ENCODE results near the gene TPD52L1.

TPD52L1 gene

DNA sequence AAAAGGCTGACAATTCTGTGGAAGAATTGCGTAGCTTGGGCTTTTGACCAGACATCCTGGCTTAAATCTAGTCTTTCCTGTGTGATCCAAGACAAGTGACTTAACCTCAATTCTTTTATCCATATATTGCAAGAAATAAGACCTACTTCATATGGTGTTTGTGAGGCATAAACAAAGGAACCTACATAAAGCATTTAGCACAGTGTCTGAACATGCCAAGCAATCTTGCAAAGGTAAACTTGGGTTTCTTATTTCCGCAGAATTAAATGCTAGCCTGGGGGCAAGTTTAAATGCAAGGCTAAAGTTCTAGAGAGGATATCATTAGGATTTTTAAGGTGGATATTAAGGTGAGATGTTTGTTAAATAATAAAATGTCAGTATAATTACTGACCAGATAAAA lies 100.3 kb downstream of the TPD52L1 start:
- Histone ChIP-seq H3K4me3 (ENCODE audit: low read length) (no peak overlapping the region), H3K4me1 (ENCODE audit: control insufficient read depth, insufficient read depth, low read length) (no peaks in the 10 kb centered on the region), H3K27me3 (ENCODE audit: control insufficient read depth, insufficient read depth, low read length) (no peaks in the 10 kb centered on the region), H3K27ac (ENCODE audit: low read length) (no peak overlapping the region), H3K36me3 (ENCODE audit: control insufficient read depth, insufficient read depth, low read length) (no peaks in the 10 kb centered on the region), H3K9me3 (ENCODE audit: control insufficient read depth, insufficient read depth, low read length) (no peaks in the 10 kb centered on the region)
- no peak for DNase-seq (ENCODE audit: low read depth, low spot score)
- WGBS (ENCODE audit: insufficient coverage, insufficient read length), result no CpG with 5 or more reads among the region's 2 CpGs

DNA sequence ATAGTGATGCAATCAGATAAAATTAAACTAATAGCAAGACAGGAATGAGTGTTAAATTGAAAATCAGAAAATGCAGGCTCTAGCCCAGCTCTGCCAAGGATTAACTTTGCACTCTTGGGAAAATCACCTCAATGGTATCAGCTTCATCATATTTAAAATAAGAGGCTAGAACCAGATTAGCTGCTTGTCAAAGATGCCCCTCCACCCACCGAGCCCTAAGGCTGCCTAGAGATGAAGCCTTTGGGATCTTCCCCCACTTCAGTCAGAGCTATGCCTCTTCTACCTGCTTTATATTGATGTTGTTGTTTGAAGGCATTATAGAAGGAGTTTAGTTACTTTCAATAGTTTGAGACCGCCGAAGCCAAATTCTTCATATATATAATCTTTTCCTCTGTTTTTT lies 100.7 kb downstream of the TPD52L1 start:
- Histone ChIP-seq H3K27me3 (ENCODE audit: control insufficient read depth, insufficient read depth, low read length) (no peaks in the 10 kb centered on the region), H3K9me3 (ENCODE audit: control insufficient read depth, insufficient read depth, low read length) (no peaks in the 10 kb centered on the region), H3K4me3 (ENCODE audit: low read length) (no peak overlapping the region), H3K36me3 (ENCODE audit: control insufficient read depth, insufficient read depth, low read length) (no peaks in the 10 kb centered on the region), H3K4me1 (ENCODE audit: control insufficient read depth, insufficient read depth, low read length) (no peaks in the 10 kb centered on the region), H3K27ac (ENCODE audit: low read length) (no peak overlapping the region)
- no peak for DNase-seq (ENCODE audit: low read depth, low spot score)
- WGBS (ENCODE audit: insufficient coverage, insufficient read length), result no CpG with 5 or more reads among the region's 3 CpGs

DNA sequence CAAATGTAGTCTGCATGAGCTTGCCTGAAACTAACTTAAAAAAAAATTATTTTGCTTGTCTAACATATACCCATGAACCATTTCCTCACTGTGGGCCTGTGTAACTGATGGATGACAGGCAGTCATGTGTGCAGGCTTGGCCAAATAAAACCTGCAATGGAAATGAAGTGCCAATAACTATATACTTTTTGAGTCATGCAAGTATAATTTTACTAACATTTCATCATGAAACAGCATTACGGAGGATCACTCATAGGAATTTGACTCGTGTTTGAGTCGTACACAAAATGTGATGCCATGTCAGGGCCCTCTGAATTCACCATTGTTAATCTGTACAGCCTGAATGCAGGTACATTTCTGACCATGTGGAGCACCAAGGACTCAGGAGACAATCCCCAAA lies 101.6 kb downstream of the TPD52L1 start:
- WGBS (ENCODE audit: insufficient coverage, insufficient read length), result no CpG with 5 or more reads among the region's 3 CpGs
- no peaks in the 10 kb centered on the region for H3K4me1 ChIP-seq (ENCODE audit: control insufficient read depth, insufficient read depth, low read length)
- no peaks in the 10 kb centered on the region for H3K36me3 ChIP-seq (ENCODE audit: control insufficient read depth, insufficient read depth, low read length)
- no peak for DNase-seq (ENCODE audit: low read depth, low spot score)
- no peaks in the 10 kb centered on the region for H3K27me3 ChIP-seq (ENCODE audit: control insufficient read depth, insufficient read depth, low read length)
- H3K9me3 ChIP-seq (ENCODE audit: control insufficient read depth, insufficient read depth, low read length), result no peaks in the 10 kb centered on the region
- no peak overlapping the region for H3K4me3 ChIP-seq (ENCODE audit: low read length)
- no peak overlapping the region for H3K27ac ChIP-seq (ENCODE audit: low read length)

DNA sequence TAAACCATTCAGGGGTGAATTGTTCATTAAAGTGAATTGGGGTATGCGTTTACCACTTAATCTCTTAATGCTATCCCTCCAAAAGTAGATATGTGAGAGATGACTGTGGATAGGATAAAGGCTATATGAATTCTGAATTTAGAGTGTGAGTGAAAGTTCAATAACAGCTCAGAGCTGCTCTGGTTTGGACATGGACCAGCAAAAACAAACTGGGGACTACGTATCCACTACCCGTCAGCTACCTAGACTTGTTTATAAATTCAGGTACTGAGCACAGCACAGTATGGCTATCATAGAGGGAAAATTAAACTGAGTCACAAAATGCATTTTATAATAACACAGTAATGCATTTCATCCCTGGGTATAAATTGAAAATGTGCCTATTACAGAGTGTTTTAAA lies 103.8 kb downstream of the TPD52L1 start:
- H3K4me3 ChIP-seq (ENCODE audit: low read length), result no peak overlapping the region
- DNase-seq (ENCODE audit: low read depth, low spot score), result no peak
- H3K27me3 ChIP-seq (ENCODE audit: control insufficient read depth, insufficient read depth, low read length), result no peaks in the 10 kb centered on the region
- no peak overlapping the region for H3K27ac ChIP-seq (ENCODE audit: low read length)
- WGBS (ENCODE audit: insufficient coverage, insufficient read length), result no CpG with 5 or more reads among the region's 3 CpGs
- no peaks in the 10 kb centered on the region for H3K4me1 ChIP-seq (ENCODE audit: control insufficient read depth, insufficient read depth, low read length)
- H3K9me3 ChIP-seq (ENCODE audit: control insufficient read depth, insufficient read depth, low read length), result no peaks in the 10 kb centered on the region
- no peaks in the 10 kb centered on the region for H3K36me3 ChIP-seq (ENCODE audit: control insufficient read depth, insufficient read depth, low read length)

DNA sequence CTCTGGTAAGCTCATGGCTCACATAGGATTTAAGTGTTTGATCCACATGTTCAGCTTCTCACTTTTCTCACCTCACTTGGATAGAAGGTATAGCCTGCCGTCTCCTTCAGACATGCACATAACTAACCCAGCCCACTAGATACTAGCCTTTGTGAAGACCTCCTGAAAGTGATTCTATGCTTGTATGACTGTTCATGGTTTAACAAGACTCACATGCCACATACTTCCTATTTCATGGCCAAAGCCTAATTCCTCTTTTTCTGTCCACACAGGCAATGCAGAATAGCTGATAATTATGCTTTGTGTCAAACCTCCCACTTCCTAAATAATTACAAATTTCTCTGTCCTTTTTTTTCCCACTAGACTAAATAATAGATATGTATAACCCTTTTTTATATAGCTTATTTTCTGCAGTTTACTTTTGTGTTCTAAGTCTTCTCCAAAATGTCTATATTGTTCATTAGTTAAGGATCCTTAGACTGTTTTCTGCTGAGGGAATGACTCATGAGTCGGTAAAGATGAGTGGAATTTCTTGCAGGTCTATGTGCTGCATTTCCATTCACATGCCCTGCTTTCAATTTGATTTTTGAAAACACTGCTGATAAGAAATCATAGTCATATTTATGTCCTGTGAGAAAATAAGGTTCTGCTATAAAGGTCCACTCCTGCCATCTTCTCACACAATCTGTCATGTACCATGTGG lies 105.2 kb downstream of the TPD52L1 start:
- Histone ChIP-seq H3K4me1 (ENCODE audit: control insufficient read depth, insufficient read depth, low read length) (no peaks in the 10 kb centered on the region), H3K27ac (ENCODE audit: low read length) (no peak overlapping the region), H3K4me3 (ENCODE audit: low read length) (no peak overlapping the region), H3K27me3 (ENCODE audit: control insufficient read depth, insufficient read depth, low read length) (no peaks in the 10 kb centered on the region), H3K36me3 (ENCODE audit: control insufficient read depth, insufficient read depth, low read length) (no peaks in the 10 kb centered on the region), H3K9me3 (ENCODE audit: control insufficient read depth, insufficient read depth, low read length) (no peaks in the 10 kb centered on the region)
- DNase-seq (ENCODE audit: low read depth, low spot score), result no peak
- no CpG with 5 or more reads among the region's 2 CpGs for WGBS (ENCODE audit: insufficient coverage, insufficient read length)

DNA sequence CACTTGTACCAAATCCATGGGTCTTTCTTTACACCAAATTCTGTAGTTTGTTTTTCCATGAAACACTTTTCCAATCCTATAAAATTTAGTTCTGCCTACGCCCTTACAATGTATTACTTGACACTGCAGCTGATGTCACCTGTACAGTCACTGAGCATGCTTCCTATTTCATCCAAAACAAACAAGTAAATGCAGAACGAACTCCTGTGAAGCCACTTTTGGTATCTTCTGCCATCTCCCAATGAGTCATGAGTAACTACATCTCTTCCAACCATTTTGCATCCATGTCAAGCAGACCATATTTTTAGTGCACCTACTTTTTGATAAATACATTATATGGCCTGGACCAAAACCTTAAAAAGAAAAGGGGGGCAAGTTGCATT lies 105.8 kb downstream of the TPD52L1 start:
- Histone ChIP-seq H3K27me3 (ENCODE audit: control insufficient read depth, insufficient read depth, low read length) (no peaks in the 10 kb centered on the region), H3K9me3 (ENCODE audit: control insufficient read depth, insufficient read depth, low read length) (no peaks in the 10 kb centered on the region), H3K4me1 (ENCODE audit: control insufficient read depth, insufficient read depth, low read length) (no peaks in the 10 kb centered on the region), H3K36me3 (ENCODE audit: control insufficient read depth, insufficient read depth, low read length) (no peaks in the 10 kb centered on the region), H3K27ac (ENCODE audit: low read length) (no peak overlapping the region), H3K4me3 (ENCODE audit: low read length) (no peak overlapping the region)
- no CpG with 5 or more reads among the region's 2 CpGs for WGBS (ENCODE audit: insufficient coverage, insufficient read length)
- DNase-seq (ENCODE audit: low read depth, low spot score), result no peak

DNA sequence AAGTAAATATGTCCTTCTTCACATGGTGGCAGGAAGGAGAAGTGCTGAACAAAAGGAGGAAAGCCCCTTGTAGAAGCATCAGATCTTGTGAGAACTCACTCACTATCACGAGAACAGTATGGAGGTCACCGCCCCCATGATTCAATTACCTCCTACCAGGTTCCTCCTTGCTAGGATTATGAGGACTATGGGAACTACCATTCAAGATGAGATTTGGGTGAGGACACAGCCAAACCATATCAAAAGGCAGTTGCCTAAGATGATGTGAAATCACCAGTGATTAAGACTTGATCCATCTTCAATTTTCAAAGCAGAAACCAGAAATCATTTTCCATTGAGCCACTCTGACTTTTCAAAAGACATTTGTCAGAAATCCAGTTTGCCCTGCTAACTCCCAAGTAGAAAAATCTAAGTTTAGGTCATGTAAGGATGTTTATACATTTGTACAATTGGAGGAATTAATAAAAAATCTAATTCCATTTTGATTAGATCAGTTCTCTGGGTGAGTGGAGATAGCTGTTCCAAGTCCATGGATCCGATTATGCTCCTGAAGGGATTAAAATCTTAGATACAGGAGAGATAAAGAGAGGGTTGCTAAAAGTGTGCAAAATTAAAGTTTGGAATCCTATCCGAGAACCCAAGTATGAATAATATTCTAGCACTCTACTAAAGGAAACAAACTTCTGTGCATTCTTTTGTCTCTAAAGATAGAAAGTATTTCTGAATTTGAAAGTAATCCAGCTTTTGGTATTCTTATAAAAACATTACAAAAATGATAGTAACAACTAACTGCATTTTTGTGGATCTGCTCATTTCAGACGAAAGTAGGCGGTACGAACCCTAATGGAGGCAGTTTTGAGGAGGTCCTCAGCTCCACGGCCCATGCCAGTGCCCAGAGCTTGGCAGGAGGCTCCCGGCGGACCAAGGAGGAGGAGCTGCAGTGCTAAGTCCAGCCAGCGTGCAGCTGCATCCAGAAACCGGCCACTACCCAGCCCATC lies 108.7 kb downstream of the TPD52L1 start:
- Histone ChIP-seq H3K36me3 (ENCODE audit: control insufficient read depth, insufficient read depth, low read length) (no peaks in the 10 kb centered on the region), H3K4me3 (ENCODE audit: low read length) (no peak overlapping the region), H3K27ac (ENCODE audit: low read length) (no peak overlapping the region), H3K4me1 (ENCODE audit: control insufficient read depth, insufficient read depth, low read length) (no peaks in the 10 kb centered on the region), H3K9me3 (ENCODE audit: control insufficient read depth, insufficient read depth, low read length) (no peaks in the 10 kb centered on the region), H3K27me3 (ENCODE audit: control insufficient read depth, insufficient read depth, low read length) (no peaks in the 10 kb centered on the region)
- no peak for DNase-seq (ENCODE audit: low read depth, low spot score)
- no CpG with 5 or more reads among the region's 12 CpGs for WGBS (ENCODE audit: insufficient coverage, insufficient read length)

DNA sequence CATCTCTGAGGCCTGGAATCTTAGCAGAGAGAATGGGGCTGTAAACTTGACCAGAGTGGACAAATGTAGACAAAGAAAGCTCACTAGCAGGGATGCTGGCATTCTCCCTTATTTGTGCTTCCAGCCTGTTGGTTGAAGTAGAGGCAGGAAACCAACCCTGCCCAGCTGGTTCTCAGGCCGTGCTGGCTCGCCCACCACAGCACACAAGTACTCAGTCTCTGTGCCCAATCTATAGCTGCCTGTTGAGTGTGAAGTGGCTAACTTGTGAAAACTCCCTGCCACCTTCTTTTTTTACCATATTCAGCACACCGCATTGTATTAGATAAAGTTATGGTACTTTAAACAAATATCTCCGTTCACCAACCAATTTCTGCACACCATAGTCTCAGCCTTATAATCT lies 110.9 kb downstream of the TPD52L1 start:
- WGBS (ENCODE audit: insufficient coverage, insufficient read length), result no CpG with 5 or more reads among the region's 4 CpGs
- H3K27ac ChIP-seq (ENCODE audit: low read length), result no peak overlapping the region
- DNase-seq (ENCODE audit: low read depth, low spot score), result no peak
- H3K4me1 ChIP-seq (ENCODE audit: control insufficient read depth, insufficient read depth, low read length), result no peaks in the 10 kb centered on the region
- no peaks in the 10 kb centered on the region for H3K27me3 ChIP-seq (ENCODE audit: control insufficient read depth, insufficient read depth, low read length)
- H3K9me3 ChIP-seq (ENCODE audit: control insufficient read depth, insufficient read depth, low read length), result no peaks in the 10 kb centered on the region
- H3K4me3 ChIP-seq (ENCODE audit: low read length), result no peak overlapping the region
- no peaks in the 10 kb centered on the region for H3K36me3 ChIP-seq (ENCODE audit: control insufficient read depth, insufficient read depth, low read length)

DNA sequence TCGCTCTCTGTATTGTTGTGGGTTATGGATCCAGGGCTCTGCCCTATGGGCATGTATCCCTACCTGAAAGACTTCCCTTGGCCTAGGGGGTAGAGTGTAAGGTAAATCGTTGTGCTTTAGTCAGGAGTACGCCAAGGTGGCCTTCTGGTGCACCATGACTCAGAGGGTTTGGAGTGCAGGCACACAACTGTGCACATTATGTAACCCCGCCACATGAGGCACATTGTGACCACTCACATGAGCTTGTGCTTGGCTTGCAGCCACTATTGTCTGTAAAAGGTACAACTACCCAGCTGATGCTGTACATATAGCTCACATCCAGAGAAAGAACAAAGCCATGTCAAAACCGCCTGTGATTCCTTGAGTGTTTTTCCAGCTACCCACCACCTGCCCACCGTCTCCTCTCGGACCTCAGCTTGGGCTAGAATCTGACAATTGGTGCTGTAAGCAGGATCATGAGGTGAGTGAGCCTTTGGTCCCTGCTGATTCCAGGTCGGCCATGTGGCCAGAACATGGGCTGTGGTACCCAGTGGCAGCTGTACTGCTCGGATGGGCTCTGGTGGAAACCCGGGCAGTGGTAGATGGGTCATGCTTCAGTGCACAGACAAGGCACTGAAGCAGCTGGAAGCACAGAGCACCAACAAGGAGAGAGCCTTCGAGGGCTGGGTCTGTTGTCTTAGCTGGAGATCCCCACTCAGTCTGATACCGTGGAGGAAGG lies 114.4 kb downstream of the TPD52L1 start:
- no peak overlapping the region for H3K4me3 ChIP-seq (ENCODE audit: low read length)
- H3K27ac ChIP-seq (ENCODE audit: low read length), result no peak overlapping the region
- no peaks in the 10 kb centered on the region for H3K36me3 ChIP-seq (ENCODE audit: control insufficient read depth, insufficient read depth, low read length)
- no peaks in the 10 kb centered on the region for H3K27me3 ChIP-seq (ENCODE audit: control insufficient read depth, insufficient read depth, low read length)
- no peaks in the 10 kb centered on the region for H3K4me1 ChIP-seq (ENCODE audit: control insufficient read depth, insufficient read depth, low read length)
- H3K9me3 ChIP-seq (ENCODE audit: control insufficient read depth, insufficient read depth, low read length), result no peaks in the 10 kb centered on the region
- no CpG with 5 or more reads among the region's 12 CpGs for WGBS (ENCODE audit: insufficient coverage, insufficient read length)
- no peak for DNase-seq (ENCODE audit: low read depth, low spot score)

DNA sequence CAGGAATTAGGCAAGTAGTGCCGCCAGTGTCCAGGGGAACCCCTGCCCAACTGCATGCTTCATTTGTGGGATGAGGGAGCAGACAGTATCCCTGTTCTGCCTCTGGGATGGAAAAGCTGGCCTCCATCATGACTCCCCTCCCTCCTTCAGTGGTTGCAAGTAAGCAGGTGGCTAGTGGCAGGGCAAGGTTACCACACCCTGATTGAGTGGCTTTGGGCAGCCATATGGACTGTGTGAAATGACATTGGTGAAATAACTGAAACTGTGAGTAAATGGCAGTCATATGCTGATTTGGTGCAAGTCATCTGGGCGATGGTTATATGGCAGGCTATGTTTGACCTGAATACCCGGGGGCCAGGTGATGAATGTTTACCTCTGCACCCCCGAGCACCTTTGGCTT lies 115.2 kb downstream of the TPD52L1 start:
- Histone ChIP-seq H3K27me3 (ENCODE audit: control insufficient read depth, insufficient read depth, low read length) (no peaks in the 10 kb centered on the region), H3K4me1 (ENCODE audit: control insufficient read depth, insufficient read depth, low read length) (no peaks in the 10 kb centered on the region), H3K9me3 (ENCODE audit: control insufficient read depth, insufficient read depth, low read length) (no peaks in the 10 kb centered on the region), H3K27ac (ENCODE audit: low read length) (no peak overlapping the region), H3K4me3 (ENCODE audit: low read length) (no peak overlapping the region), H3K36me3 (ENCODE audit: control insufficient read depth, insufficient read depth, low read length) (no peaks in the 10 kb centered on the region)
- no CpG with 5 or more reads among the region's 4 CpGs for WGBS (ENCODE audit: insufficient coverage, insufficient read length)
- DNase-seq (ENCODE audit: low read depth, low spot score), result no peak
